Ovary (tissue), 9 donors: ENCODE measurements around the gene MAP4K2. TPM values are rescaled to one million over a fixed set of nuclear protein-coding genes. Genes with fewer than 3 reads are reported as not detected.

Experiments
- DNase-seq, 5 donors: peaks; one replicate each; pipeline ENCODE4 v3.0.0-alpha.2; 2019 to 2020
- H3K27ac ChIP-seq, 2 donors: fragments of 200-600 bp; one replicate each; pipeline versions ENCODE4 v1.5.1 to v1.8.0; 2019 to 2022
- H3K27me3 ChIP-seq: fragments of 200-600 bp; one replicate; pipeline ENCODE4 v1.8.0; 2022
- H3K36me3 ChIP-seq: fragments of 200-600 bp; sonication (generic); one replicate; pipeline ENCODE4 v1.5.1; 2019
- H3K4me1 ChIP-seq: one replicate; pipeline ENCODE4 v1.8.1; 2013; ENCODE audit warnings: mild to moderate bottlenecking, moderate library complexity; ENCODE audit not compliant: insufficient read depth
- H3K4me3 ChIP-seq: fragments of 200-600 bp; sonication (generic); one replicate; pipeline ENCODE4 v1.5.1; 2017
- H3K9me3 ChIP-seq, 2 donors: fragments of 200-600 bp in 1 of 2; sonication (generic) in 1 of 2; one replicate each; pipeline versions ENCODE4 v1.5.1 to v1.8.1; 2013 to 2019; ENCODE audit warnings: mild to moderate bottlenecking in 1 of 2, moderate library complexity in 1 of 2
- CTCF ChIP-seq, 3 donors: fragments of 450-650 bp in 2 of 3; fragments of 200-600 bp in 1 of 3; IDR thresholded peaks; one replicate each; pipeline versions ENCODE4 v1.5.1 to v1.8.0; 2016 to 2022; ENCODE audit warnings: antibody characterized with exemption in 3 of 3, mild to moderate bottlenecking in 1 of 3
- EP300 ChIP-seq: sonication (generic); formaldehyde crosslinking; IDR thresholded peaks from one replicate; pipeline ENCODE4 v1.6.1; 2017; ENCODE audit warnings: antibody characterized with exemption
- POLR2A ChIP-seq: fragments of 450-650 bp; IDR thresholded peaks from one replicate; pipeline ENCODE4 v1.6.1; 2017; ENCODE audit warnings: antibody characterized with exemption, mild to moderate bottlenecking, moderate library complexity
- WGBS, 3 donors: extraction: QIAGEN DNeasy Blood & Tissue Kit in 1 of 3; methylation state at CpG; one replicate each; pipeline versions ENCODE4 v1.1.5 to v1.1.7; 2013 to 2017; 5-methylcytosine and 5-hydroxymethylcytosine counted together
- intact Hi-C, 4 donors: fragments of 100-400 bp; cut with DNase I; formaldehyde crosslinking; loops; one replicate each; pipeline versions ENCODE4 v1.11.0 to v1.15.1; 2022 to 2023
- polyA plus RNA-seq, 2 donors: library from polyadenylated mRNA; stranded (reverse); fragments of 200-250 nt in 1 of 2; fragments of 350-450 nt in 1 of 2; fragmentation: Illumina TruSeq in 1 of 2; extraction: RNeasy Lipid Tissue Mini Kit (QIAGEN cat#74804) in 1 of 2; gene quantifications; one replicate each; pipeline ENCODE4 v1.2.3, GENCODE V29; 2013 to 2014
- total RNA-seq, 7 donors: library from RNA; depleted of rRNA in 2 of 7; stranded (reverse); fragments of >200 nt in 2 of 7; fragmentation: NEBNext Ultra II Directional in 3 of 7; extraction: Animal tissue kit (Norgen Biotek cat#: 25700) in 3 of 7; gene quantifications; one replicate each; pipeline versions ENCODE4 v1.1.0 to v1.2.4, GENCODE V29; 2016 to 2023
- donor health status: DM: no; HTN: no; CAD: no; lungs with moderate emphysema.
- donor health status: DM: no; HTN: no; CAD: no.
- donor health status: Bipolar disorder and iron deficiency.
- donor health status: DM: yes; HTN: yes; CAD: no.
- donor health status: DM: no; HTN: no; CAD: no.
- donor health status: DM: yes; HTN: yes; CAD: no.

MAP4K2 gene
- total and polyA plus RNA-seq, 9 donors: 2.3 to 15.5 (median 11.4) TPM

DNA sequence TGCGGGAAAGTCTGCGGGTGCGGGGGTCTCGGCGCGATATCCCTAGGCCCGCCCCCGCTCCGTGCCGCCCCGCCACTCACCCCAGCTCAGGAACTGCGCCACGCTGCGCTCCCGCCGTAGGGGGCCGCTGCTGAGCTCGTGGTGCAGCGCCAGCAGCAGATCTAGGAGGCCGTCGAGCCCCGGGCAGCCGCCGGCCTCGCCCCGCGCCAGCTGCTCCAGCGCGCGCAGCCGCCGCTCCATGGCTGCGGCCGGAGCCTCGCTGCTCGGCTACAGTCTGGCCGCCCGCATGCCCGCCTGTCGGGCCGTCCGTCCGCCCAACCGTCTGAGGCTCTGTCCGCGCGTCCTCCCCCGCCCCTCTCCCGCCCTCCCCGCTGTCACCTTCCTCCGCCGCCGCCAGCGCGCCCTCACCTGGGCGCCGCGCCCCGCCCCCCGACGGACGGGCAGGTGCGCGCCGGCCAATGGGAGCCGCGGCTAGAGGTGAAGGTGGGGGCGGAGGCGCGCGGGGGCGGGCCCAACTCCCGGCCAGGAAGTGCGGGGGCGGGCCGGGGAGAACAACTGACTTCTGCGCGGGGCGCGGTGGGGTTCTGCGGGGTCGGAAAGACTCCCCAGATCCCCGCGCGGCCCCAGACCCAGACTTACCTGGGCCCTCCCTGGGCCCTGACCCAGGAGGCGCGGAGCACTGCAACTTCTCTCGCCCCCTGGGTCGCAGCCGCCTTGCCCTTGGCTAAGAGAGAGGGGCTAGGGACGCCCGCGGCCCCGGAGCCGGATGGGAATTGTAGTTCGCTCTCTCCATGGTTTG lies 41.5 kb upstream of the MAP4K2 start, which contains the start of gene CDC42BPG:
CDC42BPG (minus strand) TSS at position 324 of the 799 bp plus-strand sequence; CDS start at position 240, 84 bp downstream.
- no peak for TF ChIP-seq EP300
- peak; percentile 38 to 65 (median 64) for TF ChIP-seq CTCF (IDR thresholded peaks at IDR 0.05)
- no peaks in the 10 kb centered on the region for H3K36me3 ChIP-seq
- peak within 1 kb of the TSS; percentile 28 to 66 for H3K27ac ChIP-seq
- peak within 1 kb of the TSS; percentile 46 for H3K4me3 ChIP-seq
- peak; percentile 65 to 83 (median 73) for DNase-seq
- H3K4me1 ChIP-seq: peaks cover 7% of the 10 kb centered on the region
- no peaks in the 10 kb centered on the region for H3K27me3 ChIP-seq
- WGBS, 3 donors: 1 to 3% (median 2%) methylated on average over 49 to 96 of the region's 96 CpGs
- intact Hi-C loops: loop anchor here (2.0 to 10.0 kb wide), 8 partner anchors 43 to 278 kb away; partner anchors contain the start of genes ARL2 (in 3 of the 4), ZNHIT2 (in 2 of the 4), FAU (in 1 of the 4) and MRPL49 (in 1 of the 4)
- no peaks in the 10 kb centered on the region for H3K9me3 ChIP-seq

DNA sequence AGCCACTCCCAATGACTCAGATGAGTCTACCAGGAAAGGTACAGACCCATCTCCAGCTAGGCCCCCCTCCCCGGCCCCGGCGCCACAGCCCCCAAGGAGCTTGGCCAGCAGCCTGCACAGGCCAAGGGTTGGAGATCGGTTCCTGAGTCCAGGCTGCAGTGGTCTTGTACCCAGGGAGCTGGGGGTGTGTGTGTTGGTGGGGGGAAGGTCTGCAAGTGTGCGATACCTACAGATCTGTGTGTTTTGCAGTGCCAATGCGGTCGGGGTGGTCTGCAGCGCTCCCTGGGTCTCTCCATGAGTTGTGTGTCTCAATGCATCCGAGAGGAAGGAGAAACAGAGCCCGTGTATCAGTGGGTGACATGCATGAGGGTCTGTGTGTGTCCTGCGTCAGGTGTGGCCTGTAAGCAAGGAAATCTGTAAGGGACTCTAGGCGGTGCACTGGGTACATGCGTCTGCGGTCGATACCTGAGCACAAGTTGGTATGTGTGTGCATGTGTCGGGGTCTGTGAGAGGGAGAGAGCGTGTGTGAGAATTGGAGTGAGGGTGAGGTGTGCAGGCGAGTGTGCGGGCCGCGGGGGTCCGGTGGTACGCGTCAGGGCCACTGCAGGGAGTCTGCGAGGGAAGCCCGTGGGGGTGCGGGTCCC lies 40.8 kb upstream of the MAP4K2 start:
- peak in 2 of 5 donors; percentile 53 to 58 for DNase-seq
- Histone ChIP-seq H3K27me3 (no peaks in the 10 kb centered on the region), H3K27ac (peak overlapping the region; percentile 28 to 66), H3K36me3 (no peaks in the 10 kb centered on the region), H3K4me1 (peaks cover 7% of the 10 kb centered on the region), H3K4me3 (peak overlapping the region; percentile 46), H3K9me3 (no peaks in the 10 kb centered on the region)
- intact Hi-C loops: loop anchor here (2.0 to 10.0 kb wide), 6 partner anchors 45 to 278 kb away; partner anchors contain the start of genes ARL2 (in 3 of the 4), FAU (in 1 of the 4), MRPL49 (in 1 of the 4) and TM7SF2 (in 1 of the 4)
- 53 to 57% (median 55%) methylated on average over 26 to 27 of the region's 27 CpGs for WGBS, 3 donors
- no peak for TF ChIP-seq CTCF (IDR thresholded peaks at IDR 0.05)
- no peak for TF ChIP-seq EP300
- TF ChIP-seq POLR2A: no peak

DNA sequence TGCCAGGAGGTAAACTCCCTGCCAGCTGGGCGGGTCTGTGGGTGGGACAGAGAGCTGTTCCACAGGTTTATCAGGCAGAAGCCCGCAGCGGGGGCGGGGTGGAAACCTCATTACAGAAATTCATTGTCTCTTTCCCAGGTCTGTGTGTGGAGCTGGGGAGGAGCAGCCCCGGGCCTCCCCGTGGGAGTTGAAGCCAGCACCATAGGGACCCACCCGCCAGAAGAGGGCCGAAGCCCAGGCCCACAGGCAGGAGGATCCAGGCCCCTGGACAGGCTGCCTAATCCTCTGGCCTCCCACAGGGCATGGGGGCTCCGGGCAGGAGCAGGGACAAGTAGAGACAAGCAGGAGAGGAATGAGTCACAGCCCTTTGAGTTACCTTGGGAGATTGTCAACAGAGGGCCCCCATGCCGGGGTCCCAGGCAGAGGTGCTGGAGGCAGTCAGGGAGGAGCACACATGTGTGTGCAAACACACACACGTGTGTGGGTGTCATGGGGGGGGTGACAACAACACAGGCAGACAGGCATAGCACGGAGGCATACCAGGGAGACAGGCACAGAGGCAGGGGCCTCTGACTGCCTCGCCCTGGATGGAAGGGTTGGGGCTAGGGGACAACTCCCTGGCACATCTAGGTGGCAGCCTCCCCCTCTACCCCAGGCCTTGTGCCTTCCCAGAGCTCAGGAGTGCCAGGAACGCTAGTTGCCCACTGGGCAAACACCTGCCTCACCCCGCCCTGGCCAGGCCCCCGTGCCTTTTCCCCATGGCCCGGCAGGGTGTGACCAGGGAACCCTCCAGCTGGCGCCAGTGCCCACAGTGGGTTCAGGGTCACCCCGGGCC lies 40.1 kb upstream of the MAP4K2 start:
- Histone ChIP-seq H3K4me3 (no peak overlapping the region), H3K36me3 (no peaks in the 10 kb centered on the region)

More for the DNA sequence above, 40.1 kb upstream of the MAP4K2 start:
- DNase-seq: peak in 1 of 5 donors; percentile 58
- Histone ChIP-seq H3K27me3 (no peaks in the 10 kb centered on the region), H3K9me3 (no peaks in the 10 kb centered on the region), H3K27ac (peak overlapping the region; percentile 18 to 41), H3K4me1 (peaks cover 7% of the 10 kb centered on the region)
- intact Hi-C loops: loop anchor here (5.0 to 10.0 kb wide), 4 partner anchors 162 to 279 kb away; partner anchors contain the start of genes ARL2 (in 3 of the 4), FAU (in 1 of the 4), MRPL49 (in 1 of the 4) and TM7SF2 (in 1 of the 4)
- TF ChIP-seq POLR2A (no peak), CTCF (IDR thresholded peaks at IDR 0.05) (no peak), EP300 (no peak)
- WGBS, 3 donors: 77 to 78% (median 77%) methylated on average over 19 of the region's 19 CpGs
